ENCODE results near the gene GCDH. TPM values are rescaled to one million over a fixed set of nuclear protein-coding genes. Genes with fewer than 3 reads are reported as not detected.
"Not testable (repeated sequence)": the region's sequence is repeated elsewhere in the genome, so short reads cannot be mapped to it uniquely, and the experiment has no call there.

The GCDH gene
- 10 to 100 TPM; 39.7 to 43.4 TPM for total RNA-seq

- peak; percentile 88 for DNase-seq
- peak within 1 kb of the TSS; percentile 91 for H3K27ac Mint-ChIP-seq
- H3K4me3 Mint-ChIP-seq, result peak within 1 kb of the TSS; percentile 95
- H3K4me1 Mint-ChIP-seq, result peaks cover 22% of the 10 kb centered on the region
- ATAC-seq (ENCODE audit: low read depth), result peak; percentile 95
- H3K27me3 Mint-ChIP-seq, result peaks cover 4% of the 10 kb centered on the region
- POLR2A ChIA-PET, result interaction anchor here (0.6 to 3.5 kb wide), 15 partner anchors 9 to 1459 kb away, joined by 3 to 28 read pairs (median 5); partner anchors contain the start of genes CALR, DNASE2, FARSA and JUNB
- H3K36me3 Mint-ChIP-seq, result peaks cover 9% of the 10 kb centered on the region
- no peaks in the 10 kb centered on the region for H3K9me3 Mint-ChIP-seq
Measured at GRCh38 chr19:12890787-12891552, at the start of gene GCDH. GCDH (plus strand) TSS chr19:12891160; CDS start chr19:12891305, 145 bp downstream.

GRCh38 chr19:12842511-12842910 is 48.4 kb upstream of the GCDH start:
- H3K27ac Mint-ChIP-seq, result no peak overlapping the region
- ATAC-seq (ENCODE audit: low read depth) (no peak), DNase-seq (no peak)
- H3K27me3 Mint-ChIP-seq, result peaks cover 62% of the 10 kb centered on the region
- no peaks in the 10 kb centered on the region for H3K36me3 Mint-ChIP-seq
- no peaks in the 10 kb centered on the region for H3K9me3 Mint-ChIP-seq
- H3K4me3 Mint-ChIP-seq, result no peak overlapping the region
- POLR2A ChIA-PET, result interaction anchor here (0.6 kb wide), 1 partner anchor 1977 kb away, joined by 4 read pairs; no protein-coding TSS in a partner anchor
- peaks cover 17% of the 10 kb centered on the region for H3K4me1 Mint-ChIP-seq

GRCh38 chr19:12843328-12843727 is 47.6 kb upstream of the GCDH start:
- no peak for DNase-seq
- H3K9me3 Mint-ChIP-seq, result no peaks in the 10 kb centered on the region
- H3K27me3 Mint-ChIP-seq, result peaks cover 56% of the 10 kb centered on the region
- no peak overlapping the region for H3K27ac Mint-ChIP-seq
- H3K4me3 Mint-ChIP-seq, result no peak overlapping the region
- ATAC-seq (ENCODE audit: low read depth), result no peak
- POLR2A ChIA-PET, result no interaction called here
- peaks cover 18% of the 10 kb centered on the region for H3K4me1 Mint-ChIP-seq
- H3K36me3 Mint-ChIP-seq, result no peaks in the 10 kb centered on the region

- DNase-seq, result no peak
- Mint-ChIP-seq H3K27me3 (peaks cover 48% of the 10 kb centered on the region), H3K36me3 (no peaks in the 10 kb centered on the region), H3K4me1 (peaks cover 16% of the 10 kb centered on the region), H3K27ac (no peak overlapping the region), H3K9me3 (no peaks in the 10 kb centered on the region), H3K4me3 (no peak overlapping the region)
- POLR2A ChIA-PET, result no interaction called here
- ATAC-seq (ENCODE audit: low read depth), result no peak
Measured at GRCh38 chr19:12843999-12844732, 46.8 kb upstream of the GCDH start.

- ATAC-seq (ENCODE audit: low read depth); H3K9me3 Mint-ChIP-seq; H3K27ac Mint-ChIP-seq; DNase-seq; H3K4me1 Mint-ChIP-seq; H3K36me3 Mint-ChIP-seq: not testable (repeated sequence)
- Mint-ChIP-seq H3K4me3 (peak overlapping the region; percentile 19), H3K27me3 (peaks cover 31% of the 10 kb centered on the region)
- POLR2A ChIA-PET, result interaction anchor here (1.2 to 2.1 kb wide), 2 partner anchors 53 to 55 kb away, joined by 4 to 5 read pairs; partner anchors contain the start of gene JUNB
Measured at GRCh38 chr19:12846613-12847012, 44.3 kb upstream of the GCDH start.

GRCh38 chr19:12847159-12848139 is 43.5 kb upstream of the GCDH start:
- H3K9me3 Mint-ChIP-seq, result no peaks in the 10 kb centered on the region
- POLR2A ChIA-PET, result interaction anchor here (0.5 to 2.1 kb wide), 4 partner anchors 54 to 103 kb away, joined by 3 to 5 read pairs (median 4); partner anchors contain the start of gene JUNB
- peak overlapping the region; percentile 61 for H3K4me3 Mint-ChIP-seq
- no peaks in the 10 kb centered on the region for H3K36me3 Mint-ChIP-seq
- peaks cover 27% of the 10 kb centered on the region for H3K27me3 Mint-ChIP-seq
- peaks cover 2% of the 10 kb centered on the region for H3K4me1 Mint-ChIP-seq
- no peak overlapping the region for H3K27ac Mint-ChIP-seq
- DNase-seq (peak; percentile 95), ATAC-seq (ENCODE audit: low read depth) (peak; percentile 94)

GRCh38 chr19:12856653-12857052 is 34.3 kb upstream of the GCDH start:
- Mint-ChIP-seq H3K36me3 (no peaks in the 10 kb centered on the region), H3K4me1 (no peaks in the 10 kb centered on the region), H3K9me3 (no peaks in the 10 kb centered on the region), H3K27ac (no peak overlapping the region), H3K27me3 (peaks cover 9% of the 10 kb centered on the region), H3K4me3 (no peak overlapping the region)
- no peak for DNase-seq
- ATAC-seq (ENCODE audit: low read depth), result no peak
- POLR2A ChIA-PET, result no interaction called here

- Mint-ChIP-seq H3K27me3 (peaks cover 12% of the 10 kb centered on the region), H3K36me3 (no peaks in the 10 kb centered on the region), H3K27ac (no peak overlapping the region), H3K4me1 (no peaks in the 10 kb centered on the region), H3K9me3 (no peaks in the 10 kb centered on the region), H3K4me3 (no peak overlapping the region)
- DNase-seq (no peak), ATAC-seq (ENCODE audit: low read depth) (no peak)
- POLR2A ChIA-PET, result no interaction called here
Measured at GRCh38 chr19:12858041-12858928, 32.7 kb upstream of the GCDH start.

GRCh38 chr19:12859546-12859945 is 31.4 kb upstream of the GCDH start:
- no peak for DNase-seq

GRCh38 chr19:12864143-12864542 is 26.8 kb upstream of the GCDH start:
- no peak for DNase-seq
- no peak for ATAC-seq (ENCODE audit: low read depth)
- H3K27me3 Mint-ChIP-seq, result peaks cover 5% of the 10 kb centered on the region
- no peaks in the 10 kb centered on the region for H3K36me3 Mint-ChIP-seq
- no peaks in the 10 kb centered on the region for H3K9me3 Mint-ChIP-seq
- H3K4me3 Mint-ChIP-seq, result no peak overlapping the region
- POLR2A ChIA-PET, result interaction anchor here (0.7 to 1.6 kb wide), 2 partner anchors 19 to 22 kb away, joined by 4 to 6 read pairs; no protein-coding TSS in a partner anchor
- H3K27ac Mint-ChIP-seq, result no peak overlapping the region
- H3K4me1 Mint-ChIP-seq, result peaks cover 10% of the 10 kb centered on the region

More at GRCh38 chr19:12859546-12859945, 31.4 kb upstream of the GCDH start:
- POLR2A ChIA-PET, result no interaction called here
- H3K9me3 Mint-ChIP-seq, result no peaks in the 10 kb centered on the region
- no peak for ATAC-seq (ENCODE audit: low read depth)
- no peaks in the 10 kb centered on the region for H3K4me1 Mint-ChIP-seq
- H3K4me3 Mint-ChIP-seq, result no peak overlapping the region
- peaks cover 12% of the 10 kb centered on the region for H3K27me3 Mint-ChIP-seq
- no peaks in the 10 kb centered on the region for H3K36me3 Mint-ChIP-seq
- no peak overlapping the region for H3K27ac Mint-ChIP-seq

- no peaks in the 10 kb centered on the region for H3K9me3 Mint-ChIP-seq
- H3K4me3 Mint-ChIP-seq, result no peak overlapping the region
- DNase-seq (no peak), ATAC-seq (ENCODE audit: low read depth) (no peak)
- POLR2A ChIA-PET, result interaction anchor here (1.6 kb wide), 1 partner anchor 18 kb away, joined by 6 read pairs; no protein-coding TSS in a partner anchor
- H3K36me3 Mint-ChIP-seq, result no peaks in the 10 kb centered on the region
- H3K27me3 Mint-ChIP-seq, result peaks cover 3% of the 10 kb centered on the region
- H3K27ac Mint-ChIP-seq, result no peak overlapping the region
- H3K4me1 Mint-ChIP-seq, result peaks cover 10% of the 10 kb centered on the region
Measured at GRCh38 chr19:12864721-12865715, 25.9 kb upstream of the GCDH start.
